ACC112 (cell line): Measurements from ENCODE around the gene GAL.

Source experiments
- H2AFZ ChIP-seq: fragments of 200-600 bp; sonication (generic); one replicate; pipeline ENCODE4 v1.6.0; 2017; ENCODE audit warnings: antibody characterized with exemption, low read length; ENCODE audit not compliant: unreplicated experiment
- H3K27ac ChIP-seq: fragments of 200-600 bp; sonication (generic); 2 replicates; pipeline ENCODE4 v1.5.1; 2014; ENCODE audit warnings: low read depth, mild to moderate bottlenecking, antibody characterized with exemption, low read length, moderate library complexity
- H3K27me3 ChIP-seq: fragments of 200-600 bp; sonication (generic); 2 replicates; pipeline ENCODE4 v1.6.1; 2014; ENCODE audit warnings: mild to moderate bottlenecking, antibody characterized with exemption, low read length, moderate library complexity, mixed read lengths; ENCODE audit not compliant: insufficient read depth
- H3K36me3 ChIP-seq: fragments of 200-600 bp; sonication (generic); 2 replicates; pipeline ENCODE4 v1.6.1; 2016; ENCODE audit warnings: mild to moderate bottlenecking, antibody characterized with exemption, low read length, moderate library complexity, mixed read lengths; ENCODE audit not compliant: insufficient read depth
- H3K4me1 ChIP-seq: fragments of 200-600 bp; sonication (generic); one replicate; pipeline ENCODE4 v1.6.1; 2016; ENCODE audit warnings: low read length, mixed read lengths; ENCODE audit not compliant: insufficient read depth, unreplicated experiment, control insufficient read depth
- H3K4me3 ChIP-seq: fragments of 200-600 bp; sonication (generic); 2 replicates; pipeline ENCODE4 v1.5.1; 2014; ENCODE audit warnings: mild to moderate bottlenecking, low read depth, low read length
- H3K79me2 ChIP-seq: fragments of 200-600 bp; sonication (generic); one replicate; pipeline ENCODE4 v1.6.0; 2016; ENCODE audit warnings: low read length; ENCODE audit not compliant: control insufficient read depth, unreplicated experiment, insufficient read depth

Gene GAL

GRCh38 chr11:68682531-68682961 lies 1.8 kb upstream of the GAL start:
- peaks cover 3% of the 10 kb centered on the region for H3K4me1 ChIP-seq
- H3K36me3 ChIP-seq: no peaks in the 10 kb centered on the region
- H3K27ac ChIP-seq: no peak overlapping the region
- H3K27me3 ChIP-seq: peaks cover 40% of the 10 kb centered on the region
- H3K79me2 ChIP-seq: no peaks in the 10 kb centered on the region
- H2AFZ ChIP-seq: no peak overlapping the region
- H3K4me3 ChIP-seq: no peak overlapping the region

- H2AFZ ChIP-seq: no peak overlapping the region
Measured at GRCh38 chr11:68683121-68683520, 1.2 kb upstream of the GAL start.

GRCh38 chr11:68683536-68684384 lies 584 bp upstream of the GAL start:
- H3K27ac ChIP-seq: no peak overlapping the region
- no peaks in the 10 kb centered on the region for H3K4me1 ChIP-seq
- H3K27me3 ChIP-seq: peaks cover 43% of the 10 kb centered on the region
- H3K4me3 ChIP-seq: peak overlapping the region; percentile 66
- H3K79me2 ChIP-seq: no peaks in the 10 kb centered on the region
- no peaks in the 10 kb centered on the region for H3K36me3 ChIP-seq
- no peak overlapping the region for H2AFZ ChIP-seq

More at GRCh38 chr11:68683121-68683520, 1.2 kb upstream of the GAL start:
- no peak overlapping the region for H3K4me3 ChIP-seq
- H3K27me3 ChIP-seq: peaks cover 40% of the 10 kb centered on the region
- no peaks in the 10 kb centered on the region for H3K4me1 ChIP-seq
- no peak overlapping the region for H3K27ac ChIP-seq
- no peaks in the 10 kb centered on the region for H3K36me3 ChIP-seq
- no peaks in the 10 kb centered on the region for H3K79me2 ChIP-seq

GRCh38 chr11:68685656-68686380 lies 1.5 kb downstream of the GAL start:
- Histone ChIP-seq H3K27ac (no peak overlapping the region), H3K27me3 (peaks cover 61% of the 10 kb centered on the region), H3K4me1 (no peaks in the 10 kb centered on the region), H2AFZ (no peak overlapping the region), H3K79me2 (no peaks in the 10 kb centered on the region), H3K4me3 (no peak overlapping the region), H3K36me3 (no peaks in the 10 kb centered on the region)

GRCh38 chr11:68686486-68686885 lies 2.1 kb downstream of the GAL start:
- Histone ChIP-seq H2AFZ (no peak overlapping the region), H3K36me3 (no peaks in the 10 kb centered on the region), H3K4me3 (no peak overlapping the region), H3K27me3 (peaks cover 62% of the 10 kb centered on the region), H3K79me2 (no peaks in the 10 kb centered on the region), H3K27ac (no peak overlapping the region), H3K4me1 (no peaks in the 10 kb centered on the region)

- H2AFZ ChIP-seq: no peak overlapping the region
- no peaks in the 10 kb centered on the region for H3K36me3 ChIP-seq
- H3K4me3 ChIP-seq: no peak overlapping the region
- H3K79me2 ChIP-seq: no peaks in the 10 kb centered on the region
- no peaks in the 10 kb centered on the region for H3K4me1 ChIP-seq
- peaks cover 62% of the 10 kb centered on the region for H3K27me3 ChIP-seq
- no peak overlapping the region for H3K27ac ChIP-seq
Measured at GRCh38 chr11:68687311-68687710, 3.0 kb downstream of the GAL start.

GRCh38 chr11:68687986-68688385 lies 3.6 kb downstream of the GAL start:
- no peaks in the 10 kb centered on the region for H3K36me3 ChIP-seq
- H3K4me3 ChIP-seq: no peak overlapping the region
- H3K27ac ChIP-seq: no peak overlapping the region
- peaks cover 63% of the 10 kb centered on the region for H3K27me3 ChIP-seq
- no peak overlapping the region for H2AFZ ChIP-seq
- no peaks in the 10 kb centered on the region for H3K4me1 ChIP-seq
- no peaks in the 10 kb centered on the region for H3K79me2 ChIP-seq

GRCh38 chr11:68688881-68689280 lies 4.5 kb downstream of the GAL start:
- no peak overlapping the region for H3K27ac ChIP-seq
- no peak overlapping the region for H2AFZ ChIP-seq
- no peaks in the 10 kb centered on the region for H3K4me1 ChIP-seq
- no peaks in the 10 kb centered on the region for H3K36me3 ChIP-seq
- H3K27me3 ChIP-seq: peaks cover 64% of the 10 kb centered on the region
- H3K79me2 ChIP-seq: no peaks in the 10 kb centered on the region
- no peak overlapping the region for H3K4me3 ChIP-seq

GRCh38 chr11:68689737-68690625 lies 5.6 kb downstream of the GAL start:
- H3K27ac ChIP-seq: no peak overlapping the region
- H3K36me3 ChIP-seq: no peaks in the 10 kb centered on the region
- no peak overlapping the region for H3K4me3 ChIP-seq
- no peaks in the 10 kb centered on the region for H3K79me2 ChIP-seq
- no peak overlapping the region for H2AFZ ChIP-seq
- H3K4me1 ChIP-seq: no peaks in the 10 kb centered on the region
- H3K27me3 ChIP-seq: peaks cover 64% of the 10 kb centered on the region

GRCh38 chr11:68690671-68691401 lies 6.5 kb downstream of the GAL start:
- Histone ChIP-seq H2AFZ (no peak overlapping the region), H3K79me2 (no peaks in the 10 kb centered on the region), H3K27me3 (peaks cover 63% of the 10 kb centered on the region), H3K36me3 (no peaks in the 10 kb centered on the region), H3K27ac (no peak overlapping the region), H3K4me1 (no peaks in the 10 kb centered on the region), H3K4me3 (no peak overlapping the region)
